IPS-18a (cell line): ENCODE measurements around the gene BAIAP2.

Experiments
- H3K27ac ChIP-seq: one replicate; pipeline ENCODE4 v1.5.1; 2013; ENCODE audit warnings: low read length
- H3K27me3 ChIP-seq: one replicate; pipeline ENCODE4 v1.6.1; 2013; ENCODE audit warnings: mild to moderate bottlenecking, low read length; ENCODE audit not compliant: control insufficient read depth, insufficient read depth
- H3K36me3 ChIP-seq: one replicate; pipeline ENCODE4 v1.6.1; 2013; ENCODE audit warnings: low read depth, low read length; ENCODE audit not compliant: control insufficient read depth
- H3K4me1 ChIP-seq: one replicate; pipeline ENCODE4 v1.6.1; 2013; ENCODE audit warnings: low read depth, low read length; ENCODE audit not compliant: control insufficient read depth
- H3K4me3 ChIP-seq: one replicate; pipeline ENCODE4 v1.5.1; 2013; ENCODE audit warnings: low read length
- H3K9ac ChIP-seq: one replicate; pipeline ENCODE4 v1.6.1; 2013; ENCODE audit warnings: mild to moderate bottlenecking, low read length, moderate library complexity
- H3K9me3 ChIP-seq: one replicate; pipeline ENCODE4 v1.6.1; 2013; ENCODE audit warnings: low read depth, low read length; ENCODE audit not compliant: control insufficient read depth

The BAIAP2 gene

DNA sequence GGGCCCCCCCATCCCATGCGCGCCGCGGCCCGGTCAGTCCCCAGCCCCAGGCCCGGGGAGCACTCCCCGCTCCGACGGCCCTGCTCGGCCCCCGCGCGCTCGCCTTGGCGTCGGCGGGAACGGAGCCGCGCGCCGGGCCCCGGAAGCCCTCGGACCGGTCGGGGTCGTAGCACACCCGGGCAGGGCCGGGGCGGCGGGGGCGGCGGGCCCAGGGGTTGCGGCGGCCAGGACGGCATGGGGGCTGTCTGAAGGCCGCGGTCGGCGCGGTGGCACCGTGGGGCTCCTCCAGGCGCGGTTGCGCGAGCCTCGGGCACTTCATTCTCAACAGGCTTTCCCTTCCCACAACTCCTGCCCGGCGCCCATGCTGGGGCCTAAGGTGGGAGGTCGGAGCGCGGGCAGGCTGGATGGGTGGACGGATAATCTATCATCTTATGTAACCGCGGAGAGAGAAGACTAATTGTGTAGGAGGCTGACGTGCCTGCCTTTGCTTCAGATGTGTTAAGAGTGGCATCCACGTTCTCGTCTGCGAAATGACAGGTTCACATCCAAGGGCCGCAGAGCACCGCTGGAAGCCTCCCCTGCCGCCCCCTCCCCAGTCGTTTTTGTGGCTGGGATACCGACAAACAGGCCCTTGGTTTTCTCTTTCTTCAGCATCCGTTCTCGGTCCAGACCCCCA is 708 bp downstream of the BAIAP2 start:
- Histone ChIP-seq H3K4me3 (peak overlapping the region; percentile 61), H3K27ac (no peak overlapping the region), H3K27me3 (peaks cover 26% of the 10 kb centered on the region), H3K36me3 (no peaks in the 10 kb centered on the region), H3K9ac (peak overlapping the region; percentile 32), H3K9me3 (no peaks in the 10 kb centered on the region), H3K4me1 (peaks cover 5% of the 10 kb centered on the region)

DNA sequence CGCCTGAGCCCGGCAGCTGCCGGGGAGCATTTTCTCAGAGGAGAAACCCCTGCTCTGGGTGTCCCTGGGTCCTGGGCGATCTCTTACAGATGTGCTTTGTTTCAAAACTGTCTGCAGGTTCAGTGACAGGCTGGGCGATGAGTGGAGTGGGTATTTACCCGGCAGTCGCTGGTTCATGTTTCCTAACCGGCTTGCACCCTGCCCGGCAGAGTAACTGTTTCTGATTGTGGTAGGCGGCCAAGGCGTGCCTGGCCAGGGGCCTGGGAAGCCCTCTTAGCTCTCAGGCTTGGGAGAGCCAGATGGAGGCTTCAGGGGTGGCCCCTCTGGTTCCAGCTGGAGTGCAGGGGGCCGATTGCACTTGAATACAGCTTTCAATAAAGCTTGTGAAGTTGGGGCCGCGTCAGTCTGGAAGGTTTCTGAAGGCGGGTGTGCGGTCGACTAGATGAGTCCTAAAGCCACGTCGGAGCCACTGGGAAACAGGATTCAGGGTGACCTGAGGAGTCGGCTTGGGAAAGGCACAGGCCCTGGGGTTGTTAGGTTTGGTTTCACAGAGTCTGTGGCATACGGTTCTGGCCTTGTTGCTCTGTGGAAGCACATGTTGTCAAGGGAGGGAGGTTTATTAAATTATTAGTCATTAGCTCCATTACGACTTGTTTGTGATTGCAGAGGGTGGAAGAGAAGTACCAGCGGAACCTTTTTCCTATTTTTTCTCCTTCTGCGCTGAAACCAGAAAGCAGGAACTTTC is 1.4 kb downstream of the BAIAP2 start:
- H3K27me3 ChIP-seq: peaks cover 26% of the 10 kb centered on the region

DNA sequence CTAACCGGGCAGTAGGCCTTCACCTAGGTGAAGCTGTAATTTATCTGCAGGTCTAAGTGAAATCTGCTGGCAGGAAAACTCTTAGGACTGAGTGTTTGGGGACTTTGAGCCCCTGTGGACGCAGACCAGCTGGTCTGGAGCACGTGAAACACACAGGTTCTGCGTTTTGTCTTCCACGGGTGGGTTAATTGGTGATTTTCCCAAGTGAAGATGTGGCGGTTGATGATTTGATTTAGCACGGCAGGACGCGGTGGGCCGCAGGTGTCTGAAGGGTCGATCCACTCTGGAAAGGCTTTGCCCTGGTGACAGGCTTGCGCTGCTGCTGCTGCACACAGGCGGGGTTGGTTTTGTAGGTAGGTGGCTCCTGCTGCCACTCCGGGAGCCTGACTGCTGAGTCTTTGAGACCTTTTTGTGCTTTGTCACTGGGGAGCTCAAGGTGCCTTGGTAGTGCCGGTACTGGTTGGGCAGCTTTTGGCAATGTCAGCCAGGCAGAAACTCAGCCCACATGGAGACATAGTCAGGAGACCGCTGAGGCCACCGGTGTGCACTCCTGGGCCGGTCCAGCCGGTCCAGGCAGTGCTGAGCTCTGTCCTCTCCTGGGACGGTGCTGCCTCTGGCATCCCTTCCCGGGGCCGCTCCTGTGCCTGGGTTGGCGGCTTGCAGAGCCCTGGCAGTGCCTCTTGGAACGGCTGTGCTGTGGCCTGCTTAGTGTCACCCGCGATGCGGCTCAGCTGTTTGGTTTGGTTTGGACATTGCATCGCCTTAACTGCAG is 2.3 kb downstream of the BAIAP2 start:
- no peaks in the 10 kb centered on the region for H3K36me3 ChIP-seq
- no peak overlapping the region for H3K9ac ChIP-seq
- peaks cover 5% of the 10 kb centered on the region for H3K4me1 ChIP-seq
- H3K4me3 ChIP-seq: no peak overlapping the region
- H3K27ac ChIP-seq: no peak overlapping the region
- no peaks in the 10 kb centered on the region for H3K9me3 ChIP-seq
- H3K27me3 ChIP-seq: peaks cover 26% of the 10 kb centered on the region

More for the DNA sequence above, 1.4 kb downstream of the BAIAP2 start:
- Histone ChIP-seq H3K9me3 (no peaks in the 10 kb centered on the region), H3K4me3 (peak overlapping the region; percentile 61), H3K27ac (no peak overlapping the region), H3K36me3 (no peaks in the 10 kb centered on the region), H3K9ac (no peak overlapping the region), H3K4me1 (peaks cover 5% of the 10 kb centered on the region)

DNA sequence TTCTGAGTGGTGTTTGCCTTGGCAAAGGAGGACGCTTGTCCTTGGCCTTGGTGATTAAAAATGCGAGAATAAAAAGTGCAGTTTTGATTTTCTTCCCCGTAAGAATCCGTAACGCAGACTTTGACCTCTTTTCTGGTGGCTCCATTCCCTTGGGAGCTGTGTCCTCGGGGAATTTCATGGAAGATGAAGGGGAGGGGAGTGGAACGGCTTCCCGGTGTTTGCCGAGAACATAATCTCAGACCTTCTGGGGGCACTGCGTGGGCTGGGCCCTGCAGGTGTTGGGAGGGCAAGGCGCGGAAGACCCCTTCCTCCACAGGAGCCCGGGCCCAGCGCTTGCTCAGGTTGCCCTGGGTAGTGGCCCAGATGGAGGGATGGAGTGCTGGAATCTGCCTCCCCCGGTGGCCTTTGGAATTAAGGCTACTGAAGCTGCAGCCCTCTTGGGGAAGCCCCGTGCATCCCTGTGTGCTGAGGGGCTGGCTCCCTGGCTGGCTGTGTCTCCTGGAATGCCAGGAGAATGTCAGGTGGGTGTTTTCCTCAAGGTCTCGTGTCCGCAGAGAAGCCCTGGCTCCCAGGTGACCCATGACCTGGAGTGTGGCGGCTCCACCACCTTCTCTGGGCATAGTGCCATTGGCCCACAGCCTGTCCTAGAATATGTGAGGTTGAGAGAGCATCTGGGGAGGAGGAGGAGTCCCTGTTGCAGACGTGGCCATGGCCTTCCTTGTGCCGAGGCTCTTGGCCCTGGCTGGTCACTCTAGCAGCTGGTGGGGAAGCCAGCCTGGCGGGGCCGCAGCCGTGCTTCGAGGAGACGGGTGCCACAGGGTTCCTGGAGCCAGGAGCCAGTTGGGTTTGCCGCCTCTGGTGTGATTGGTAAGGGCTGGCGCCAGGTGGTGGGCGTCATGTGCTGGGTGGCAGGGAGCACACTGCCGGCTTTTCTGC is 3.1 kb downstream of the BAIAP2 start:
- peaks cover 5% of the 10 kb centered on the region for H3K4me1 ChIP-seq

DNA sequence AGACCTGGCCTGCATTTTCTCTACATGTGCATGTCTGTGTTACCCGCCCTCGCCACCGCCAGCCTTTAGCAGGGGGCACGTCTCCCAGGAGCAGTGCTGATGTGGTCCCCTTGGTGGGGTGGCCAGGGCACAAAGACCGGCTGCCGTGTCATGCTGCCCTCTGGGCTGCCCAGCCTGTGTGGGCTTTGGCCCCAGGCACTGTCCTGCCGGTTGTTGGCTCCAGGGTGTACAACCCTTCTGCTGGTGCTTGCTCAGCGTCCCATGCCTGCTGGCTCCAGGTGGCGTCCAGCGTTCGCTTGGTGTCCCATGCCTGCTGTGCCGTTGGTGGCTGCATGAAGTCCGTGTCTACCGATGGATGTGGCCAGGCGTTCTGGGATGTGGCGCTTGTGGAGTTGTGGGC is 4.1 kb downstream of the BAIAP2 start:
- Histone ChIP-seq H3K27me3 (peaks cover 15% of the 10 kb centered on the region), H3K9me3 (no peaks in the 10 kb centered on the region), H3K36me3 (no peaks in the 10 kb centered on the region), H3K4me1 (no peaks in the 10 kb centered on the region), H3K4me3 (no peak overlapping the region), H3K9ac (no peak overlapping the region), H3K27ac (no peak overlapping the region)

More for the DNA sequence above, 3.1 kb downstream of the BAIAP2 start:
- Histone ChIP-seq H3K4me3 (no peak overlapping the region), H3K36me3 (no peaks in the 10 kb centered on the region), H3K27ac (no peak overlapping the region), H3K9me3 (no peaks in the 10 kb centered on the region), H3K27me3 (peaks cover 25% of the 10 kb centered on the region), H3K9ac (no peak overlapping the region)

DNA sequence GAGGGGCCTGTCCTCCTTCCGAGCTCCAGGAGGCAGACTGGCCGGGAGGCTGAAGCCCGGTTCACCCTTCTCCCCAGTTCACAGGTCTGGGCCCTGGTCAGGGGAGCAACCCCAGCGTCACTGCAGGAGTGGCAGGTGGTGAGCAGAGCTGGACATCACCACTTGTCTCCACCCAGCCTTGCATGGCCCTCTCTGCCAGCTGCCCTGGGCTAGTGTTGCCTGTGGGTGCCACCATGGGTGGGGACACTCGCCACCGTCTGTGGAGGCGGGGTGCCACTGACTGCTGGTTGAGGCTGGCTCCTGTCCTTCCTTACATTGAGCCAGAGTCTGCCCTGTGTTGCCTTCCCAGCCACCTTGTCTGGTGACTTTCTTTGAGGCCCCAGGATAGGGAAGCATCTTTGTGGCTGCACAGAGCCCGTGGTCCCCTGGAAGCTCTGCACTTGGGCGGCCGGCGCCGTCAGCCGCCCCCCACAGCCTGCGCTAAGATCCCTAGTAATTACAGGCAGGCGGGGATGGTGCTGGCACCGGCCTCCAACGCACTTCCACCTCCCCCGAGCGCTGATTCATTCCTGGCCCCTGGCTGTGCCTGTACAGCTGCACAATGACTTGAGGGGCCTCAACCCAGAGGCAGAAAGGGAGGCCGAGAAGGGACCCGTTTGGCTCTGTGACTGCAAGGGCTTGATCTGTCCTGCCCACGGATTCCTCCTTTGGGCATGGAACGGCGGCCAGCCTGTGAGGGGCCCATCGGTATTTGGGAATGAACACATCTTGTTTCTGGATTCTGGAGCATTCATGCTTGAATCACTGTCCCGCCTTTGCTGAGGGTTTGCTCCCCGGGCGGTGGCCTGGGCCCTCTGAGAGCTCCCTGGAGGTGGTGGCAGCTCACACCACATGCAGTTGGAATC is 5.2 kb downstream of the BAIAP2 start:
- no peaks in the 10 kb centered on the region for H3K9me3 ChIP-seq
- H3K4me3 ChIP-seq: no peak overlapping the region
- H3K4me1 ChIP-seq: no peaks in the 10 kb centered on the region
- H3K36me3 ChIP-seq: no peaks in the 10 kb centered on the region
- peaks cover 13% of the 10 kb centered on the region for H3K27me3 ChIP-seq
- H3K9ac ChIP-seq: no peak overlapping the region
- no peak overlapping the region for H3K27ac ChIP-seq

DNA sequence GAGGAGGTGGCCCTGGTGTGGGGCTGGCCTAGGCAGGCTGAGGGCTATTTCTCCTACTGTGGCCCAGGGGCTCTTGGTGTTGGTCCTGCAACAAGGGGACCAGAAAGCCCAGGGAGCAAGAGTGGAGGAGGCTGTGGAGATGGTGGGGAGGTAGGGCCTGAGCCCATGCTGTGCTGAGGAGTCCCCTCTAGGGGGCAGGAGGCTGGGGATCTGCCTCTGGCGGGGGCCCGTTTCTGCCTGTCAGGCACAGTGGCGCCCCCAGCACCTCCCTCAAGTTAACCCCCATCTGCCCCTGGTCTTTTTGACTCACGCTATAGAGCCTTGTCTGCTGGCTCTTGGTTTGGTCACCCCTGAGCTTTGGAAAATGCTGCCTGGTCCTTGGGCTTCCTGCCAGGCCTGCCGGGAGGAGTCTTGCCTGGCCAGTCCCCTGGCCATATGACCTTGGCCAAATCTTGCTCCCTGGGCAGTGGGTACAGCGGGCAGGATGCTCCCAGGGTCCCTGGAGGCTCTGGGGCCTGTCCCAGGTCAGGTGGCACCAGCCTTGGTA is 5.9 kb downstream of the BAIAP2 start:
- Histone ChIP-seq H3K27me3 (peaks cover 10% of the 10 kb centered on the region), H3K4me3 (no peak overlapping the region), H3K9ac (no peak overlapping the region), H3K27ac (no peak overlapping the region), H3K36me3 (no peaks in the 10 kb centered on the region), H3K9me3 (no peaks in the 10 kb centered on the region), H3K4me1 (no peaks in the 10 kb centered on the region)

DNA sequence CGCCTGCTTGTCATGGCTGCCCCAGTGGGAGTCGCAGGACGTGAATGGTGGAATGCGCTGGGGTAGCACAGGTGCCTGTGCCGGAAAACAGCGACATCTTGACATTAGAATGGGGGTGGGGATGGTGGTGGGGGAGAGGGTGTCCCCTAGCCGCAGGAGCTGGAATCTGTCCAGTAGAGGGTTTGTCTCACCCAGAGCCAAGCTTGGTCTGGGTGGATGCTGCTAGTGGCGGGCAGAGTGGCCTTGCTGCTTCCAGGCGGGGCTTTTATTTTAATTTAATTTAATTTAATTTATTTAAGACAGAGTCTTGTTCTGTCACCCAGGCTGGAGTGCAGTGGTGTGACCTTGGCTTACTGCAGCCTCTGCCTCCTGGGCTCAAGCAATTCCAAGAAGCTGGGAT is 7.7 kb downstream of the BAIAP2 start:
- H3K4me1 ChIP-seq: no peaks in the 10 kb centered on the region
- H3K4me3 ChIP-seq: no peak overlapping the region
- H3K27ac ChIP-seq: no peak overlapping the region
- H3K36me3 ChIP-seq: no peaks in the 10 kb centered on the region
- H3K9me3 ChIP-seq: no peaks in the 10 kb centered on the region
- no peak overlapping the region for H3K9ac ChIP-seq
- H3K27me3 ChIP-seq: no peaks in the 10 kb centered on the region

DNA sequence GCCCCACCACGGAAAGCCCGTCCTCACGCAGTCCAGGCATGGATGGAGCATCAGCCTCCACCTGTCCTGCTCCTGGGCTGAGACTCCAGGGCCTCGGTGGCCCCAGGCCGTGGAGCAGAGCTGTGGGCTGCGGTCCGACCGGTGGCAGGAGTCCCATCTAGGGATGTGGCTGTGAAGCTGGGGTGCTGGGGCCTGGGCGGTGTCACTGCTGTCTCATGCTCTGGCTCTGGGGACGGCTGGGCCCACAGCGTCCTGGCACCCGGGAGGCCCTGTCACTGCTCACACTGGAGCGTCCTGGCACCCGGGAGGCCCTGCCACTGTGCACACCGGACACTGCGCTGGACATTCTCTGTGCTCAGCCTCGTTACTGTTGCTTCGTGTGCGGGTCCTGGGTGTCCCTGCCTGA is 8.4 kb downstream of the BAIAP2 start:
- Histone ChIP-seq H3K9ac (no peak overlapping the region), H3K27me3 (no peaks in the 10 kb centered on the region), H3K4me3 (no peak overlapping the region), H3K36me3 (no peaks in the 10 kb centered on the region), H3K4me1 (no peaks in the 10 kb centered on the region), H3K27ac (no peak overlapping the region), H3K9me3 (no peaks in the 10 kb centered on the region)

DNA sequence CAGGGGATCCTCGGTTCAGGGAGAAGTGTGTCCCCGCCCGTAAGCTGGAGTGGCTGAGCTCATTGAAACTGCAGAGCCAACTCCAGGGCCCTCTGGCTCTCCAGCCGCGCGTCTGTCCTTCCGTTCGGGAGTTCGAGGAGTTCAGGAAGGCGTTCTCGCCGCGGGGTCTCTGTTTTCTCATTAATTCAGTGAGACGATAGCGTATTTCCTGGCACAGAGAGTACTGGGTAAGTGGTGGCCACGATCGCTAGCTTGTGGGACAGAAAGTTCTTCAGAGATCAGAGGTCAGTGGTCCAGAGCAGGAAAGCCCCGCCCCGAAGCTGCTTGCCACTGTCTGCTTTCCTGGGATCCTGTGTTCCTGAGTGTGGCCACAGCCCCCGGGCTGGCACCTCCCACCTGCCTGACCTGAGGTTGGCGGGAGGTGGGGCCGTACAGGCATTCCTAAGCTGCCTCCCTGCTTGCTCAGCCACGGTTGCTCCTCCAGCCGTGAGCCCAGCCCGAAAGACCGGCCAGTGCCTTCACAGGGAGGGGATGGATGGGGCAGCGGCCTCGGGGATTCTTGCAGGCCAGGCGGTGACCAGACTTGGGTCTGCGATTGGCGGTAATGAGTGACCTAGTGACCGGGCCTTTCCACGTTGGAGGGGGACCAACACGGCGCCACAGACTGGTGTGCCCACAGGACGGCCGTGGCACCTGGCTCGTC is 8.9 kb downstream of the BAIAP2 start:
- Histone ChIP-seq H3K4me3 (no peak overlapping the region), H3K36me3 (no peaks in the 10 kb centered on the region), H3K9me3 (no peaks in the 10 kb centered on the region), H3K27ac (no peak overlapping the region), H3K27me3 (no peaks in the 10 kb centered on the region), H3K4me1 (no peaks in the 10 kb centered on the region), H3K9ac (no peak overlapping the region)
